SIG-M5 (cell line): ENCODE data around the gene CADPS2.

Experiments
- DNase-seq: peaks from one replicate; lab custom pipeline; 2025; lab: John Stamatoyannopoulos, UW

The CADPS2 gene

GRCh38 chr7:122364761-122365280 lies 521.4 kb downstream of the CADPS2 start:
- no peak for DNase-seq

- DNase-seq = no peak
Measured at GRCh38 chr7:122363144-122363543, 523.1 kb downstream of the CADPS2 start.

- no peak for DNase-seq
Measured at GRCh38 chr7:122362473-122362872, 523.8 kb downstream of the CADPS2 start.

- no peak for DNase-seq
Measured at GRCh38 chr7:122354656-122355055, 531.6 kb downstream of the CADPS2 start.

- DNase-seq = no peak
Measured at GRCh38 chr7:122352454-122352853, 533.8 kb downstream of the CADPS2 start.

GRCh38 chr7:122350701-122351100 lies 535.6 kb downstream of the CADPS2 start:
- DNase-seq = no peak

- no peak for DNase-seq
Measured at GRCh38 chr7:122344303-122344620, 542.0 kb downstream of the CADPS2 start.

- DNase-seq = no peak
Measured at GRCh38 chr7:122343601-122344302, 542.5 kb downstream of the CADPS2 start.

- DNase-seq = no peak
Measured at GRCh38 chr7:122340427-122340826, 545.8 kb downstream of the CADPS2 start.

- no peak for DNase-seq
Measured at GRCh38 chr7:122339145-122339904, 546.9 kb downstream of the CADPS2 start.

- no peak for DNase-seq
Measured at GRCh38 chr7:122337011-122337410, 549.2 kb downstream of the CADPS2 start.

DNA sequence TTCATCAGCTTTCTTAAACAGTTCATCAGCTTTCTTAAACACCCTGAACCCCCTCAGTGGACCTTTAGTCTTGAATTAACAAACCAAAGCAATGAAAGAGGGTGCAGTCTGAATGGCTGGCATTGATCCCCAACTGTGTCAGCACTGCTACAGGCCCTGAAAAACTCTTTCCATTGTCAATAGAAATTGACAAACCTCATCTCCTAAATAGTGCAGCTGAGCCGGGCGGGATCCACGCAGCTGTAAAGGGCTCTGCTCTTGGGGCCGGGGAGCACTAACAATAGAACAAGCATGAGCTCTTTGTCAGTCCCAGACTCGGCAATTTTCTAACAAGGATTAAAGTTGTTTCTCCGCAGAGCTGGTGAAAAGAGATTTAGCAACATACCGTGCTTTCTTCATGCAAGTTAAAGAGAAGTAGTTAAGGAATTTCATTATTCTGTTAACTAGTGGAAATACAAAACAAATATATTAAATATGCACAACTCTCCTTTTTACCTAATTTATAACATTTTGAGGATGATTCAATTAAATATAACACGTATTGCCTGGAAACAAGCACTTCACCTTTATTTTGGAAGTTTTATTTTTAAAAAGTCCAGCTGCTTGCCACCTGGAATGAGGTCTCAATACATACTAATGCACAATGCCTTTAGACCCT lies 557.0 kb downstream of the CADPS2 start:
- no peak for DNase-seq

DNA sequence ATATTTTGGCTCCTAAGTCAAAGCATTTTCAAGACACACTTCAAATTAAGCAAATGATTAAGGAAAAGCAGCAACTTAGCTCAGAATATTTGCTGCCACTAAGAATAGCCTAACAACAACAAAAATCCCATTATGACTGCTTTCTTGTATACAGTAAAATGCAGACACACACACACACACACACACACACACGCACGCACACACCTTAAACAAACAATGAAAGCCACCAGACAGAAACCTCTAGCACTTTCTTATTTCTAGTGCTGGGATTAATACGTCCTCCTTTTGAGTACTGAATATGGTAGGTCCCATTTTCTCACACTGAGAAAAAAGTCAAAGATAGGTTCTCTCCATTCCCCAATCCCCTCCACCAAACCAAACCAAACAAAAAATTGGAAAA lies 558.3 kb downstream of the CADPS2 start:
- no peak for DNase-seq

DNA sequence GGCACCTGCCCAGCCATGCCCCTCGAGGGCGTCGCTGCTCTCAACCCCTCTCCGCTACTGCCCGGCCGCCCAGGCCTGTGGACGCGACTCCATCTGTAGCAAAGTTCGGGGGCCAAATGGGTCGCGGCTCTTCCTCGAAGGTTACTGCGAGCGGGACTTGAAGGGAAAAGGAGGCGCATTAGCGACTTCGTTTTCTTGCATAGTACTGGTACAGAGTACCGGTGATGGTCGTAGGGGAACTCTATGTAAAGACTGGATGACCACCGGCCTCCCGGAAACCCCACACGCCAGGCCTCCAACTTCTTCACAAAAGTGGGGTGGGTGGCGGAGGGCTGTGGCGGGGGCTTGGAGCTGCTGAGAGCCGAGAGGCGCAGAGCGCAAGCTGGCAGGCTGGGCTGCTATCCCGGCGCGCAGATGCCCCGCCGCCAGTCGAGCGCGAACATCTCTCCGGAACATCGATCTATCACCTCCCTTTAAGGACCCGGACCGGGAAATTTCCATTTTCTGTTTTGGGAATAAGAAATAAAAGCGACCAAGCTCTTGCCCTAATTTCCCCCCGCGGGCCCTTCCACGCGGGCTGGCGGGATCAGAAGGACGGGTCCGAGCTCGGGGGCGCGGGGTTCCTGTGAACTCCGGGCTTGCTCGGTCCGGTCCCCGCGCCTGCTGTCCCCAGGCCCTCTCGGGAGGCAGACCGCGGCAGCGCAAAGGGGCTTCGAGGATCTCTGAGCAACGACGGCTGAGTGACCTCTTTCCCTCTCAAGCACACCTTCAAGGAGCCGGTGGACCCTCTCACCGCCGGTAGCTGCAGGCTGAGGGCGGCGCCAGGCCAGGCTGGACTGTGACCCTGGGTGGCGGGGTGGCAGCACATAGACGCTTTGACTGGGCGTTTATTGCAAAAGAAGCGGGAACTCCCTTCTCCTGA lies 569.5 kb downstream of the CADPS2 start:
- no peak for DNase-seq

- no peak for DNase-seq
Measured at GRCh38 chr7:122315507-122316466, 570.5 kb downstream of the CADPS2 start.

GRCh38 chr7:122314284-122314683 lies 572.0 kb downstream of the CADPS2 start:
- no peak for DNase-seq

- no peak for DNase-seq
Measured at GRCh38 chr7:122312789-122313188, 573.5 kb downstream of the CADPS2 start.

DNA sequence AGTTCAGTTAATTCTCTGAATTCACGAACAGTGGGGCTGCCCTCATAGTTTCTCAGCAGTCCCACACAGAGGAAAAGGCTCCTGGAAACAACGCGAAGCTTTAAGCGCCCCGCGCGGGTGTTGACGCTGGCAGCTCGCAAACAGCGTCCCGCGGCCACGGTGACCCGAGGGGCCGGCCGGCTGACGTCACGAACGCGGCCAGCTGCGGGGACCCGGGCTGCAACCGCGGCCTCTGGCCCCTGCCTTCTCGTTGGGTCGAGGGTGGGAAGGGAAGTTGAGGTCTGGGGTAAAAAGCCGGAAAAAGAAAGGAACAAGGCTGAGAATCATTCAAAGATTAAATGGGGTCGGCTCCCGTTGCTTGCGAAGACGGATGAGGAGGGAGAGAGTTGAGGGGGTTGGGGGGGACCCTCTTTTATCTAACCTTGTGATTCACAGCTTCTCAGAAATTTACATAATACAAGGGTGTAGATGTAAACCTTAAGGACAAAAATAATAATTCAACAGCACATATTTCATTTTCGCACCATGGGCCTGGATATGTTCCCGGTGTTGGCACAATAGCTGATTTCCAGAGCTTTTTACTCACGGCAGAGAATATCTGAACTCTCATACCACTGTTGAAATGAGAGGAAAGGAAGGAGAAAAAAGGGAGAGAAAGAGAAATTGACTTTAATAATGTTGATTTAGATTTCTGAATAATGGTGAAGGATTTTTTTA lies 574.4 kb downstream of the CADPS2 start:
- no peak for DNase-seq

GRCh38 chr7:122311050-122311700 lies 575.1 kb downstream of the CADPS2 start:
- DNase-seq = no peak
